GM19240 (cell line): ENCODE results near the gene STRA6.

Experiments
- DNase-seq: peaks from one replicate; pipeline ENCODE4 v3.0.0; 2011; ENCODE audit warnings: low spot score; ENCODE audit not compliant: insufficient read length

The STRA6 gene

DNA sequence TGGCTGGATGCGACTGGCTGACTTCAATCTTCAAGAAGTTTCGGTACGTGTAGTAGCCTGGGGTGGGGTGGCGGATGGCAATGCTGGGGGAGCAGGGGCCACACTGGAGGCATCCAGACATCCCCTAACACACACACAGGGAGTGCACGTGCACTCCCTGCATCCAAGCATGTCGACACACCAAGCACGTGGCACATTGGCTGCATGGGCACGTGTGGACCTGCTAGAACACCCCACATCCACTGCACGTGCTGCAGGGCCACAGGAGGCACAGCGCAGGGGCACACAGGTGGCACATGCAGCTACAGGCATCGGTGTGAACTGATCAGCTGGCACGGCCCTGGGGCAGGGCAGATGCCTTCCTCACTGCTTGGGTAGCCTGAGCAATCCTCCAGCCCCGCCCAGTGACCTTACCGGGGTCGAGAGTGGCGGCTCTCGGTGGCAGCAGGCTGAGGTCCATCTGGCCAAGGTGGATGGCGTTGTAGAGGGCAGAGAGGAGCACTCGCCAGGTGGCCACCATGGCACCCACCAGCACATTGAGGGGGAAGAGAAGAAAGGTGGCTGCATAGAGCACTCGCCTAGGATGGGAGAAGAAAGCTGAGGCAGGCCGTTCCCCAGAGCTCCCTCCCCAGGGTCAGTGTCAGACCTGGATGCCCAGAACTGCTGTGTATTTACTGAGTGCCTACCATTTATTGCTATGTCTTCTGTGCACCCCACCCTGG lies 21.5 kb downstream of the STRA6 start:
- no peak for DNase-seq

DNA sequence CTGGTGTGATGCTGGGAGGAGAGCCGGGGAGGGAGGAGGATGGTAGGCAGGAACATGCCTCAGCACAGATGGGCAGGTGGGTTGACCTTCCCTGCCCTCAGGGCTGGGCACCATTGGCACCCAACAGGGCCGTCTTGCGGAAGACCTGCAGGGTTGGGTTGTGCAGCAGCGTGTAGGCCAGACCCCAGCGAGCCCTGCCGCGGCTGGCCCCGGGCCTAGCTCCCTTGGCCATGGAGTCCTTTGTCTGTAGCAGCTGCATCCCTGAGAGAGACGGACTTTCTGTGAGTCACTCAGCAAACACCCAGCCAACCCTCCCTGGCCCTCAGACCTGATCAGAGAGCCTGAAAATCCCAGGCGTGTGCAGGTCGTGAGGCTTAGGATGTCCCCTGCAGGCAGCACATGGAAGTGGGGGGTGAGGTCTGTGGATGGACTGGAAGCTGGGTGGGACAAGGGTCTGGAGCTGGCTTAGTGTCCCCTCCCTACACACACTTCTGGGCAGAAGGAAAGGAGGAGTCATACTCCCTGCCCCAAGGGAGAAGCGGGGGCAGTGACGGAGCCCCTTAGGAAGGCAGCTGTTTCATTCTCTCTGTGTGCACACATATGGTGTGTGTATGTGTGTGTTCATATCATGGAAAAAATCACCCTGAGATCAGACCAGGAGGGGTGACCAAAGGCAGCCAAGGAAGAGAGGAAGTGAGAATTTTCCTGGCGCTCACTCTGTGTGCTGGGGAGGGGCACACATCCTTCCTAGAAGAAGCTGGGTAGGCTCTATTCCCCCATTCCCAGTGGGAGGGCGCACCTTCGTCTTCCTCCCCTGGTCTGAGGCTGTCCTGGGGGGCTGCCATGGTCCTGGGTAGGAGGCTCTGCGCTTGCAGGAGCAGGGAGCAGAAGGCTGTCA lies 22.4 kb downstream of the STRA6 start:
- DNase-seq: no peak

DNA sequence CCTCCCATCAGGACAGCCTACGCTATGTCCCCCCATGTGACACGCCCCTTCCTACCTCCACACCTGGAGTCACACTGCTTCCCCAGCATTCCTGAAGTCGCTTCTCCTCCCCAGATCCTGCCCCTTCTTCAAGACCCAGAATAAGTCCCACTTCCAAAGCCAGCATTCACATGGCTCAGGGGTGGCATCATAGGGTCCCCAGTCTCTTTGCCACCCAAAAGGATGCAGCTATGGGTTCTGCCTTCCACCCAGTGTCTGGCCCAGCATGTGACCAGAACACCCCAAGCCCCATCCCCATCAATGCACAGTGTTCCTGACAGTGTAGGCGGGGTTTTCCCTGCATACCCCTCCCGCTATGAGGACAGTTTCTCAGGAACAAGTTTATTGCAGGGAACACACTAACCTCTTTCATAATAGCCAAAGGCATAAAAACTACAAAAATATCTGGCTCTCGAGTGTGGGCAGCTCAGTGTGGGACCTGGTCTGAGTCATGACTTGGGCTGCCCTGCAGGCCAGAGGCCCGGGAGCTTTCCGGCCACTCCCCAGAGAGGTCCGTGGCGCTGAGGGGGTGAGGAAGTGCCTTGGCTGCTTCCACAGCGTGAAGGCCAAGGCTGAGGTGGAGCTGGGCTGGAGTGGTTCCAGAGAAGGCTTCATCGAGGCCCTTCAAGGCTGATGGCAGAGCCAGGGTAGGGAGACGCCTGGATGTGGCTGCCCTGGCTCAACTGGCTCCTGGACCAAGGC lies 23.3 kb downstream of the STRA6 start:
- no peak for DNase-seq

DNA sequence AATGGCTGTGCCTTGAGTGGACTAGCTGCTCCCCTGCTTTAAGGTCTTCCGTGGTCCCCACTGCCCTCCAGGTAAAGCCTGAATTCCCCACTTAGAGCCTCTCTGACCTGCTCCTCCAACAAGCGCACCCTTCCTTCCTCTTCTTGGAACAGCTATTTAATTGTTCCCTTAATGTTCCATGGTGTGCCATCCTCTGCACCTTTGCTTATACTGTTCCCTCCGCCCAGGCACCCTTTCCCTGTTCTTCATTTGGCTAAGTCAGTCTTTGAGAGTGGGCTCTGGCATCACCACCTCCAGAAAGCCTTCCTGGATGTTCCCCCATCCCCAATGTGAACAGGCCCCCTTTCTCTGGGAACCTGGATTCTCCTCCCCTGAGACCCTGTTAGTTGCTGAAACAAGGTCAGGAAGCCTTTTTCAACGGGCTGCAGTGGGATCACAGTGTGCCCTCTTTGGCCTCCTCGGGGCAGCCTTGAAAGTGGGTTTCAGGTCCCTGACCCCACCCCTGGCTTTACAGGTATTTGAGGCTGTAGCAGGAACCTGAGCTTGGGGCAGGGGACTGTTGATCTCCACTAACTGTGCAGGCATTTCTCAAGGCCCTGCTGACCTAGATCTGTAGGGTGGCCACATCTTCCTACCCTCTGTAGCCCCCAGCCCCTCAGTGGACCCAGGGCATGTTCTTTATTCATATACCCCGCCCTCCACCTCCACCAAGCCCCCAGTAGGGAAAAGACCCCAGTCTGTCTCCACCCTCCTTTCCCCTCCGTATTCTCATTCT lies 24.1 kb downstream of the STRA6 start:
- DNase-seq: no peak

DNA sequence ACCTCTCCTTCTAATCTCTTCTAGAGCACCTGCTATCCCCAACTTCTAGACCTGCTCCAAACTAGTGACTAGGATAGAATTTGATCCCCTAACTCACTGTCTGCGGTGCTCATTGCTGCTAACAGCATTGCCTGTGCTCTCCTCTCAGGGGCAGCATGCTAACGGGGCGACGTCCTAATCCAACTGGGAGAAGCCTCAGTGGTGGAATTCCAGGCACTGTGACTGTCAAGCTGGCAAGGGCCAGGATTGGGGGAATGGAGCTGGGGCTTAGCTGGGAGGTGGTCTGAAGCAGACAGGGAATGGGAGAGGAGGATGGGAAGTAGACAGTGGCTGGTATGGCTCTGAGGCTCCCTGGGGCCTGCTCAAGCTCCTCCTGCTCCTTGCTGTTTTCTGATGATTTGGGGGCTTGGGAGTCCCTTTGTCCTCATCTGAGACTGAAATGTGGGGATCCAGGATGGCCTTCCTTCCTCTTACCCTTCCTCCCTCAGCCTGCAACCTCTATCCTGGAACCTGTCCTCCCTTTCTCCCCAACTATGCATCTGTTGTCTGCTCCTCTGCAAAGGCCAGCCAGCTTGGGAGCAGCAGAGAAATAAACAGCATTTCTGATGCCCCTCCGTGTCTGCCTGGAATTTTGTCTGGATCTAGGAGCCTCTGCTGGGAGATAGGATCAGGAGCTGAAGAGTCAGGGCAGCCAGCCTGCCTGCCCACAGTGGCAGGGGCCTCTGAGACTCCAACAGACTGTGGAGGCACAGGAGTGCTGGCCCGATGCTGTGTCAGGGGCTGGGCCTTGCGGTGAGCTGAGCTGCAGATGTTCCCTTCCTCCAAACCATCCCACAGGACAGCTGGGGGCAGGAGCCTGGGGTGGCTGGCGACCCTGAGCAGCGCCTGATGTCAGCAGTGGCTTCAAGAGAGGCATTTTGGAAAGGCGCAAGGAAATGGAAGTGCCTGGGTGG lies 26.0 kb downstream of the STRA6 start:
- DNase-seq: no peak

DNA sequence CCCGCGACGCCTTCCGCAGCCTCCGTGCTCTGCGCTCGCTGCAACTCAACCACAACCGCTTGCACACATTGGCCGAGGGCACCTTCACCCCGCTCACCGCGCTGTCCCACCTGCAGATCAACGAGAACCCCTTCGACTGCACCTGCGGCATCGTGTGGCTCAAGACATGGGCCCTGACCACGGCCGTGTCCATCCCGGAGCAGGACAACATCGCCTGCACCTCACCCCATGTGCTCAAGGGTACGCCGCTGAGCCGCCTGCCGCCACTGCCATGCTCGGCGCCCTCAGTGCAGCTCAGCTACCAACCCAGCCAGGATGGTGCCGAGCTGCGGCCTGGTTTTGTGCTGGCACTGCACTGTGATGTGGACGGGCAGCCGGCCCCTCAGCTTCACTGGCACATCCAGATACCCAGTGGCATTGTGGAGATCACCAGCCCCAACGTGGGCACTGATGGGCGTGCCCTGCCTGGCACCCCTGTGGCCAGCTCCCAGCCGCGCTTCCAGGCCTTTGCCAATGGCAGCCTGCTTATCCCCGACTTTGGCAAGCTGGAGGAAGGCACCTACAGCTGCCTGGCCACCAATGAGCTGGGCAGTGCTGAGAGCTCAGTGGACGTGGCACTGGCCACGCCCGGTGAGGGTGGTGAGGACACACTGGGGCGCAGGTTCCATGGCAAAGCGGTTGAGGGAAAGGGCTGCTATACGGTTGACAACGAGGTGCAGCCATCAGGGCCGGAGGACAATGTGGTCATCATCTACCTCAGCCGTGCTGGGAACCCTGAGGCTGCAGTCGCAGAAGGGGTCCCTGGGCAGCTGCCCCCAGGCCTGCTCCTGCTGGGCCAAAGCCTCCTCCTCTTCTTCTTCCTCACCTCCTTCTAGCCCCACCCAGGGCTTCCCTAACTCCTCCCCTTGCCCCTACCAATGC lies 27.1 kb downstream of the STRA6 start:
- DNase-seq: no peak

DNA sequence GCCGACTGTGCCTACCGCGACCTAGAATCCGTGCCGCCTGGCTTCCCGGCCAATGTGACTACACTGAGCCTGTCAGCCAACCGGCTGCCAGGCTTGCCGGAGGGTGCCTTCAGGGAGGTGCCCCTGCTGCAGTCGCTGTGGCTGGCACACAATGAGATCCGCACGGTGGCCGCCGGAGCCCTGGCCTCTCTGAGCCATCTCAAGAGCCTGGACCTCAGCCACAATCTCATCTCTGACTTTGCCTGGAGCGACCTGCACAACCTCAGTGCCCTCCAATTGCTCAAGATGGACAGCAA lies 27.7 kb downstream of the STRA6 start:
- no peak for DNase-seq

DNA sequence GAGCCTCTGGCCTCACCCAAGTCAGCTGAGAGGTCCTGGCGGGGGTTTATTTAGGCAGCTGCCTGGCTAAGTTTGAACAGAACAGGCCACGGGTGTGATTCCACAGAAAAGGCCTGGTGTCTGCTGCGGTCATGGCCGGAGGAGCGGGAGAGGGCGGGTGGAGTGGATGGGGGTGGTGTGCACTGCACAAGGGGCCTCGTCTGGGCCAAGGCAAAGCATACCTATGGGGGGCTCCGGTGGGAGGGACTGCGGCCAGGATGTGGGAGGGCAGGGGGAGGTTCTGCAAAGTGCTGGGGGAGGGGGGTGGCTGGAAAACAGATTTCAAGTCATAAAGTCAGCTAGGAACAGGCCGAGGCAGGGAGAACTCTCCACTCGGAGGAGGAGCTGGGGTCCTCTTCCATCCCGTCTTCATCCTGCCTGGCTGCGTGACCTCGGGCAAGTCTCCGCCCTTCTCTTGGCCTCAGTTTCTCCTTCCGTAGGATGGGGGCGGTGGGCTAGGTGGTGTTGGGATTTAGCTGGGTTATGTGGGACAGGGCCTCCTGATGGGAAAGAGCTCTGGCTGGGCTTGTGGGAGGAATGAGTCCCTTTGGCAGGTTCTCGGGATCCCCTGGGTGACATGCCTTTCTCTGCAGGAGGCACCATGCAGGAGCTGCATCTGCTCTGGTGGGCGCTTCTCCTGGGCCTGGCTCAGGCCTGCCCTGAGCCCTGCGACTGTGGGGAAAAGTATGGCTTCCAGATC lies 28.2 kb downstream of the STRA6 start:
- no peak for DNase-seq

DNA sequence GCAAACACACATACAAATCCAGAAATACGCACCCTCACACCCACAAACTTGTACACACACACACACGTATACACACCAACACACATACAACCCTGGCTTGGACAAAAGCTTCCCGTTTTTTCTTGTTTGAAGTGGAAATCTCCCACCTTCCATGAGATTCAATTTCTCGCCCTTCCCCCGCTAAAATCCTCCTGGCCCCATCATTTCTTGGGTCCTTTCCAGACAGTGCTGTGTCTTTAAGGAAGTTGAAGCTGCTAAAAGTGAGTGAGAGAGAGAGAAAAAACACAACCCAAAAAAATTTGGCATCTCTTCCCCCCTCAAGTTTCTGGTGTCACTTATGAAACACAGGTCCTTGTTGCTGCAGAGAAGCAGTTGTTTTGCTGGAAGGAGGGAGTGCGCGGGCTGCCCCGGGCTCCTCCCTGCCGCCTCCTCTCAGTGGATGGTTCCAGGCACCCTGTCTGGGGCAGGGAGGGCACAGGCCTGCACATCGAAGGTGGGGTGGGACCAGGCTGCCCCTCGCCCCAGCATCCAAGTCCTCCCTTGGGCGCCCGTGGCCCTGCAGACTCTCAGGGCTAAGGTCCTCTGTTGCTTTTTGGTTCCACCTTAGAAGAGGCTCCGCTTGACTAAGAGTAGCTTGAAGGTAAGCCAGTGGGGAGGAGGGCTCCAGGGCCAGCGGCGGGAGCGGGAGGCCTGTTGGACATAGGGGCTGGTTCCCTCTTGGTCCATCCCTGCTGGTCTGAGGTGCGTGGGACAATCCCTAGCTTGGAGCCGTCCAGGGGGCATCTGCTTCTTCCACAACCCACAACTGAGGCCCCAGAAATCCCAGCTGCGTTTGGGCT lies 29.0 kb downstream of the STRA6 start, which contains the start of gene ISLR:
Gene ISLR (plus strand): TSS at position 331 of the 839 bp plus-strand sequence. CDS start 1,149 bp downstream, outside the sequence.
- no peak for DNase-seq

DNA sequence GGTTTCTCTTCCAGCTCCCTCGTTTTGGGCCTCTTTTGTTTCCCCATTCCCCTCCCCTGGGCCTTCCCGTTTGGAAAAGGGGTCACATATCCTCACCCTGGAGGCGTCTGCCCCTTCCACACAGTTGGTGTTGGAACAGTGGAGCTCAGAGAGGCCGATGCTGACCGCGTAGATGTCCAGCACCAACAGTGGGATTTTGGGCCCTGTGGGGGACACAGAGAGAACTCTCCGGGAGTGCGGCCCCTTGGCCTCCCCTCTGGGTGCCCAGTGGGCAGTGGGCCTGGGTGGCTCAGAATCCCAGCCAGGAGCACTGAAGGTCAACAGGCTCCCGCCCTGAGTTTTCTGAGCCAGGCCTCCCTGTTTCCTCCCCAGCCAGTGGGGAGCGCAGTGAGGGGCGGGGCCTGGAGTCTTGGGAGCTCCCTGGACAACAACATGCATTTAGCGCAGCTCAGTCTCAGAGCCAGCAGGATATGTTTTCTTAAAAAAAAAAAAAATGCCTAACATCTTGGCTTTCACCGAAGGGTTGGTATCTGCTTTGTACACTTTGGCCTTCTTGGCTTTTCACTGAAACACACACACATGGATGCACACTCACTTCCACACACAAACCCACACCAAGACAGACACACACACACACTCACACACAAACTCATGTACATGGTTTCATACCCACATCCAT lies 29.7 kb downstream of the STRA6 start:
- DNase-seq: no peak

DNA sequence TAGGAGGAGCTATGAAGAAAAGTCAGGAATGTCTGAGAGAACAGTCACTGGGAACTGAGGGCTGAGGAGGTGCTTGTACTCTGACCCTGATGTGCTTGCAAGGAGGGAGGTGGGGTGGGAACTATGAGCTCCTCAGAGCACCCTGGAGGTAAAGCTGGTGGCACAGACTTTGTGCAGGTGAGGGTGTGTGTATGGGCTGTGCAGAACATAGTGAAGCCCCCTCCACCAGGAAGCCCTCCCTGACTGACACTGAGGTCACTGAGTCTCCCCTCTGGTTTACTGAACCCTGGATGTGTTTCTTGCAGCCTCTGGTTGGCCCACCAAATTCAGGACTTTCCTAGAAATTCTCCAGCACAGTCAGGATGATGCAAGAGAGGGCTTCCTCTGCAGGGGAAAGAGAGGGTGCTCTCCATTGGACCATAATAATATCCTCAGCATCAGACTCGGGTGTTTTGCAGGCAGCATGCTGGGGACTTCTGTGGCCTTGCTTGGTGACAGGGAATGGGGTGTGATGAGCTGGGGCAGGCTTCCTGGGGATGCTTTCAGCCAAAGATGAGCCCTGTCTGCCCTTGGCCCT lies 30.5 kb downstream of the STRA6 start:
- DNase-seq: no peak

DNA sequence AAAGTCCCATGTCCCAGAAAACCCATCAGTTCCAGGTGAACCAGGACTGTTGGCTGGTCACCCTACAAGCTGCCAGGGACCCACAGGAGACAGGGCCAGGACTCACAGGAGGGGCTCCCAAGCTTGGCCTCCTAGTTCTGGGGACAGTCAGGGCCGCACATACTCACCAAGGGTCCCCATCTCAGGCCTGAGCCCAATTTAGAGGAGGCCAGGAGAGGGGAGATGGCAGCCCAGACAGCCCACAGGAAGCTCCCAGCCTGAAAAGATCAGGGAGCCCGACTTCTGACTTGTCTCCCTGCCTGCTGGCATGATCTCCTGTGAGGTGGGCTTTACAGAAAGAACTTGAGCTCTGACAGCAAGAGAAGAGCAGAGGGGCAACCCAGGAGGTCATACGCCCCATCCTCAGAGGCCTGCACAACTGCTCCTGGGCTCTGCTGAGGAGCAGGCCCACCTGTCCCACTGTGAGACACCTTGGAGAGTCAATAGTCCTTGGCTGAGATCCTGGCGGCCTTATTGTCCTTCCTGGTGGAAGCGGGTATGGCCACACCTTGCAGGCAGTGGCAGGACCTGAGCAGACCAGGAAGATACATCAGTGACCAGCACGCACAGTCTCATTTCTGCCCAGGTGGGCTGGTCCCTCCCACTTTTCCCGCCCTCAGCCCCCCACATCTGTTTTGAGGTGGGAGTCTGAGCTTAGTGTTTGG lies 31.6 kb downstream of the STRA6 start:
- no peak for DNase-seq

DNA sequence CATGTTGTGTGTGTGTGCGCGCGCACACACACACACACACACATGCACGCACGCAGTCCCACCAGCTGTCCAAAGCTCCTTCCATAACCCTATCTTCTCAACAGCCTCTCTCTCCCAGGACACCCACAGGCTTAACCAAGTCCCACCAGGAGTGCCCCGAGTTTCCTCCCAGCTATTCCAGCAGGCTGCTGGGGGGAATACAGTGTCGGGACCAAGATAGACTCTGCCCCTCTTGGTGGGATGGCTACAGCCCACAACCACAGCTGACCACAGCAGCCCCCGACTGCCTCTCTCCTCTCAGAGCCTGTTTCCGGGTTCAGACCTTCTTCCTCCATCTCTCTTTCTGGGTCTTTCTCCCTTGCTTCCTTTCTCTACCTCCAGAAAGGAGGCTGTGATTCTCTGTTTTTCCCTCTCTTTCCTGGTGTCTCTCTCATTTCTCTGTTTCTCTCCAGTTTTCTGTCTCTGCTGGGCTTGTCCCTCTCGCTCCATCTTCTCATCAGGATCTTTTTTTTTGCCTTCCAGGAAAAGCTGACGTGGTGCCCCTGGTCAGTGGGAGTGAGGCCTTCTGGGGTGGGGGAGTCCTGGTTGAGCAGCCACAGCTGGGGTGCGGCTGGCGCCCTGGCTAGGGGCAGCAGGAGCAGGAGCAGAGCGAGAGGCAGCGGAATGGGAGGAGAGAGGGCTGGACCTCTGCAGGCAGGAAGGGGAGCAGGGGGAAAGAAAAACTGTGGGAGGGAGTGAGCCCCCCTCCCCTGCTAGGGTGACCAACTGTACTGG lies 32.3 kb downstream of the STRA6 start:
- DNase-seq: no peak

DNA sequence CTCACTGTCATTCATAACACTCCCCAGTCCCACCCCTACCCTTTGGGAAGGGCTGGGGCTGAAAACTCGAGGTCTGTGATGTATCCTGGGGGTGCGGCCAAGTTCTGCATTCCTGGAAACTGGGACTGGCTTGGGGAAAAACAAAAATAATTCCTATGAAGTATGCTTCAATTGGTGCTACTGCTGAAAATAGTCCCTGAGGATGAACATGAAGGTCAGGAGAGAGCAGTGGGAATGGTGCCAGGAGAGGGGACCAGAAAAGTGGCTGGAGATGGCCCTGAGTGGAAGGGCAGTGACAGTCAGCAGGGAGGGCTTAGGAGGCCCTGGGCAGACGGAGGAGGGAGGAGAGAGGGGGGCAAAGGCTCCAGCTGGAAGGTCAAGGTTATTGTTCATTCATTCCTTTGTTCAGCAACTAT lies 33.9 kb downstream of the STRA6 start:
- DNase-seq: no peak

DNA sequence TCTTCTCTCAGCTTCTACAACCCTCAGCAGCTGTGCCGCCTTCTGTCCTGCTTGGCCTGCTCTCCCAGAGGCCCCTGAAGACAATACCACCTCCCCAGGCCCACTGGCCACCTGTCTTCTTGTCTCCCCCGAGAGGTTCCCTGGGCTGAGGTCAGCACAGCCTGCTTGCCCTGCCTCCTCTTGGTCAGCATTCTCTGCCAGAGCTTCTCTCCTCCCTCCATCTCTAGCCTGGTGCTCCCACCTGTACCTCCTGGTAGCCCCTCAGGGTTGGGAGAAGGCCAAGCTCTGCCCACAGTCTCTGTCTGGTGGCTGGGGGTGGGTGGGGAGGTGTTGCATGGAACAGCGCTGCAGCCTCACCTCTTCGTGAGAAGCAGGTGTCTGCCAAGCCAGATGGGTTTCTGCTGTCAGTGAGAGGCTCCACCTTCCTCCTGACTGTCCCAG lies 34.7 kb downstream of the STRA6 start:
- DNase-seq: no peak
